ENCODE measurements around the gene MRPS34.
"Not testable (repeated sequence)": the region's sequence is repeated elsewhere in the genome, so short reads cannot be mapped to it uniquely, and the experiment has no call there.

The MRPS34 gene

GRCh38 chr16:1810106-1810505 is 37.2 kb upstream of the MRPS34 start:
- no peaks in the 10 kb centered on the region for H3K9me3 Mint-ChIP-seq (ENCODE audit: low read depth)
- no peaks in the 10 kb centered on the region for H3K27me3 Mint-ChIP-seq
- H3K4me1 Mint-ChIP-seq (ENCODE audit: low read depth), result peaks cover 10% of the 10 kb centered on the region
- H3K27ac Mint-ChIP-seq, result no peak overlapping the region
- H3K36me3 Mint-ChIP-seq, result peaks cover 8% of the 10 kb centered on the region
- H3K4me3 Mint-ChIP-seq, result no peak overlapping the region

- Mint-ChIP-seq H3K9me3 (ENCODE audit: low read depth) (no peaks in the 10 kb centered on the region), H3K27me3 (no peaks in the 10 kb centered on the region), H3K27ac (no peak overlapping the region), H3K36me3 (peaks cover 8% of the 10 kb centered on the region), H3K4me1 (ENCODE audit: low read depth) (peaks cover 10% of the 10 kb centered on the region), H3K4me3 (no peak overlapping the region)
These were observed 36.4 kb upstream of the MRPS34 start for GRCh38 chr16:1809281-1809801.

- H3K27ac Mint-ChIP-seq, result no peak overlapping the region
- no peaks in the 10 kb centered on the region for H3K27me3 Mint-ChIP-seq
- peaks cover 8% of the 10 kb centered on the region for H3K36me3 Mint-ChIP-seq
- H3K4me3 Mint-ChIP-seq, result no peak overlapping the region
- H3K9me3 Mint-ChIP-seq (ENCODE audit: low read depth), result no peaks in the 10 kb centered on the region
- H3K4me1 Mint-ChIP-seq (ENCODE audit: low read depth), result peaks cover 10% of the 10 kb centered on the region
These were observed 35.8 kb upstream of the MRPS34 start for GRCh38 chr16:1808691-1809090.

- Mint-ChIP-seq H3K9me3 (ENCODE audit: low read depth) (no peaks in the 10 kb centered on the region), H3K4me3 (no peak overlapping the region), H3K4me1 (ENCODE audit: low read depth) (peaks cover 3% of the 10 kb centered on the region), H3K27ac (no peak overlapping the region), H3K27me3 (no peaks in the 10 kb centered on the region), H3K36me3 (peaks cover 8% of the 10 kb centered on the region)
These were observed 34.7 kb upstream of the MRPS34 start for GRCh38 chr16:1807626-1808025.

GRCh38 chr16:1800701-1801100 is 27.8 kb upstream of the MRPS34 start:
- Mint-ChIP-seq H3K4me3 (no peak overlapping the region), H3K36me3 (peaks cover 5% of the 10 kb centered on the region), H3K9me3 (ENCODE audit: low read depth) (no peaks in the 10 kb centered on the region), H3K27ac (no peak overlapping the region), H3K27me3 (no peaks in the 10 kb centered on the region), H3K4me1 (ENCODE audit: low read depth) (peaks cover 2% of the 10 kb centered on the region)

- not testable (repeated sequence) for H3K4me1 Mint-ChIP-seq (ENCODE audit: low read depth); H3K36me3 Mint-ChIP-seq; H3K4me3 Mint-ChIP-seq; H3K9me3 Mint-ChIP-seq (ENCODE audit: low read depth); H3K27ac Mint-ChIP-seq; H3K27me3 Mint-ChIP-seq
These were observed 26.3 kb upstream of the MRPS34 start for GRCh38 chr16:1799263-1799662.

GRCh38 chr16:1794908-1795666 is 22.2 kb upstream of the MRPS34 start:
- H3K27ac Mint-ChIP-seq, result no peak overlapping the region
- H3K27me3 Mint-ChIP-seq, result no peaks in the 10 kb centered on the region
- H3K36me3 Mint-ChIP-seq, result peaks cover 2% of the 10 kb centered on the region
- H3K9me3 Mint-ChIP-seq (ENCODE audit: low read depth), result no peaks in the 10 kb centered on the region
- H3K4me3 Mint-ChIP-seq, result no peak overlapping the region
- H3K4me1 Mint-ChIP-seq (ENCODE audit: low read depth), result no peaks in the 10 kb centered on the region

- Mint-ChIP-seq H3K4me3 (no peak overlapping the region), H3K4me1 (ENCODE audit: low read depth) (no peaks in the 10 kb centered on the region), H3K9me3 (ENCODE audit: low read depth) (no peaks in the 10 kb centered on the region), H3K27ac (no peak overlapping the region), H3K36me3 (peaks cover 2% of the 10 kb centered on the region), H3K27me3 (no peaks in the 10 kb centered on the region)
These were observed 21.4 kb upstream of the MRPS34 start for GRCh38 chr16:1794221-1794871.

- no peak within 1 kb of the TSS for H3K4me3 Mint-ChIP-seq
- H3K9me3 Mint-ChIP-seq (ENCODE audit: low read depth), result no peaks in the 10 kb centered on the region
- peaks cover 2% of the 10 kb centered on the region for H3K36me3 Mint-ChIP-seq
These were observed 20.8 kb upstream of the MRPS34 start, which contains the start of gene IGFALS for GRCh38 chr16:1793578-1794220. IGFALS (minus strand) TSS chr16:1793705; CDS start chr16:1793652, 53 bp downstream.

GRCh38 chr16:1792836-1793577 is 20.1 kb upstream of the MRPS34 start:
- H3K27me3 Mint-ChIP-seq, result no peaks in the 10 kb centered on the region
- H3K4me3 Mint-ChIP-seq, result no peak overlapping the region
- no peak overlapping the region for H3K27ac Mint-ChIP-seq
- H3K4me1 Mint-ChIP-seq (ENCODE audit: low read depth), result peaks cover 2% of the 10 kb centered on the region
- H3K9me3 Mint-ChIP-seq (ENCODE audit: low read depth), result no peaks in the 10 kb centered on the region
- H3K36me3 Mint-ChIP-seq, result peaks cover 2% of the 10 kb centered on the region

More at GRCh38 chr16:1793578-1794220, 20.8 kb upstream of the MRPS34 start, which contains the start of gene IGFALS:
- Mint-ChIP-seq H3K4me1 (ENCODE audit: low read depth) (peaks cover 2% of the 10 kb centered on the region), H3K27ac (no peak within 1 kb of the TSS), H3K27me3 (no peaks in the 10 kb centered on the region)

- peaks cover 1% of the 10 kb centered on the region for H3K36me3 Mint-ChIP-seq
These were observed 19.2 kb upstream of the MRPS34 start for GRCh38 chr16:1791943-1792812.

GRCh38 chr16:1791256-1791942 is 18.5 kb upstream of the MRPS34 start:
- no peaks in the 10 kb centered on the region for H3K27me3 Mint-ChIP-seq
- no peaks in the 10 kb centered on the region for H3K36me3 Mint-ChIP-seq
- peaks cover 2% of the 10 kb centered on the region for H3K4me1 Mint-ChIP-seq (ENCODE audit: low read depth)
- H3K9me3 Mint-ChIP-seq (ENCODE audit: low read depth), result no peaks in the 10 kb centered on the region
- no peak overlapping the region for H3K4me3 Mint-ChIP-seq
- no peak overlapping the region for H3K27ac Mint-ChIP-seq

More at GRCh38 chr16:1791943-1792812, 19.2 kb upstream of the MRPS34 start:
- Mint-ChIP-seq H3K27ac (no peak overlapping the region), H3K4me3 (no peak overlapping the region), H3K4me1 (ENCODE audit: low read depth) (peaks cover 2% of the 10 kb centered on the region), H3K9me3 (ENCODE audit: low read depth) (no peaks in the 10 kb centered on the region), H3K27me3 (no peaks in the 10 kb centered on the region)

GRCh38 chr16:1790611-1791255 is 17.8 kb upstream of the MRPS34 start:
- H3K27ac Mint-ChIP-seq, result no peak overlapping the region
- H3K36me3 Mint-ChIP-seq, result no peaks in the 10 kb centered on the region

More at GRCh38 chr16:1790611-1791255, 17.8 kb upstream of the MRPS34 start:
- no peaks in the 10 kb centered on the region for H3K9me3 Mint-ChIP-seq (ENCODE audit: low read depth)
- no peak overlapping the region for H3K4me3 Mint-ChIP-seq
- peaks cover 2% of the 10 kb centered on the region for H3K4me1 Mint-ChIP-seq (ENCODE audit: low read depth)
- H3K27me3 Mint-ChIP-seq, result no peaks in the 10 kb centered on the region
